Ectodermal cell (in vitro differentiated cells): Measurements from ENCODE around the gene PRSS22.

Experiments used
- H3K27ac ChIP-seq: 2 replicates; pipeline ENCODE4 v1.7.0; 2013; ENCODE audit warnings: mild to moderate bottlenecking, low read depth, low read length; ENCODE audit not compliant: insufficient read depth, poor library complexity, severe bottlenecking
- H3K27me3 ChIP-seq: 2 replicates; pipeline ENCODE4 v1.7.0; 2013; ENCODE audit warnings: mild to moderate bottlenecking, low read length; ENCODE audit not compliant: insufficient read depth, control insufficient read depth, poor library complexity, severe bottlenecking
- H3K36me3 ChIP-seq: one replicate; pipeline ENCODE4 v1.7.0; 2013; ENCODE audit warnings: low read length; ENCODE audit not compliant: control insufficient read depth, insufficient read depth
- H3K4me1 ChIP-seq: one replicate; pipeline ENCODE4 v1.7.0; 2013; ENCODE audit warnings: low read length; ENCODE audit not compliant: control insufficient read depth, insufficient read depth
- H3K4me3 ChIP-seq: 2 replicates; pipeline ENCODE4 v1.7.0; 2013; ENCODE audit warnings: low read depth, low read length, control low read depth; ENCODE audit not compliant: insufficient read depth
- H3K9me3 ChIP-seq: 2 replicates; pipeline ENCODE4 v1.7.0; 2013; ENCODE audit warnings: mild to moderate bottlenecking, low read length, moderate library complexity; ENCODE audit not compliant: control insufficient read depth
- WGBS, 2 experiments: methylation state at CpG; one replicate each; pipeline ENCODE4 v1.1.7; 2013; ENCODE audit warnings: missing lambda C conversion rate in 2 of 2; 5-methylcytosine and 5-hydroxymethylcytosine counted together

Gene PRSS22

GRCh38 chr16:2881783-2882649 is 24.0 kb upstream of the PRSS22 start:
- no peaks in the 10 kb centered on the region for H3K27me3 ChIP-seq
- H3K9me3 ChIP-seq, result no peaks in the 10 kb centered on the region
- peak overlapping the region; percentile 92 for H3K4me3 ChIP-seq
- 21% methylated on average over 52 of the region's 52 CpGs for WGBS, 2 experiments
- no peaks in the 10 kb centered on the region for H3K36me3 ChIP-seq
- H3K4me1 ChIP-seq, result no peaks in the 10 kb centered on the region
- H3K27ac ChIP-seq, result no peak overlapping the region

GRCh38 chr16:2879854-2880508 is 22.0 kb upstream of the PRSS22 start:
- Histone ChIP-seq H3K36me3 (no peaks in the 10 kb centered on the region), H3K9me3 (no peaks in the 10 kb centered on the region), H3K27me3 (peaks cover 3% of the 10 kb centered on the region), H3K27ac (no peak overlapping the region), H3K4me1 (no peaks in the 10 kb centered on the region), H3K4me3 (no peak overlapping the region)
- WGBS, 2 experiments, result 89 to 90% methylated on average over 6 of the region's 6 CpGs

- H3K4me3 ChIP-seq, result no peak overlapping the region
These were observed 17.0 kb upstream of the PRSS22 start for GRCh38 chr16:2874912-2875362.

GRCh38 chr16:2874032-2874911 is 16.3 kb upstream of the PRSS22 start:
- Histone ChIP-seq H3K27me3 (peaks cover 34% of the 10 kb centered on the region), H3K9me3 (no peaks in the 10 kb centered on the region), H3K4me3 (no peak overlapping the region), H3K36me3 (no peaks in the 10 kb centered on the region), H3K27ac (no peak overlapping the region), H3K4me1 (no peaks in the 10 kb centered on the region)
- WGBS, 2 experiments, result 74 to 78% methylated on average over 20 to 21 of the region's 21 CpGs

More at GRCh38 chr16:2874912-2875362, 17.0 kb upstream of the PRSS22 start:
- H3K27ac ChIP-seq, result no peak overlapping the region
- H3K4me1 ChIP-seq, result no peaks in the 10 kb centered on the region
- no peaks in the 10 kb centered on the region for H3K9me3 ChIP-seq
- 18 to 20% methylated on average over 21 to 22 of the region's 25 CpGs for WGBS, 2 experiments
- no peaks in the 10 kb centered on the region for H3K36me3 ChIP-seq
- peaks cover 27% of the 10 kb centered on the region for H3K27me3 ChIP-seq

- Histone ChIP-seq H3K9me3 (no peaks in the 10 kb centered on the region), H3K27ac (no peak overlapping the region), H3K4me3 (no peak overlapping the region), H3K36me3 (no peaks in the 10 kb centered on the region), H3K4me1 (no peaks in the 10 kb centered on the region), H3K27me3 (peaks cover 41% of the 10 kb centered on the region)
- 88 to 91% methylated on average over 6 of the region's 6 CpGs for WGBS, 2 experiments
These were observed 14.0 kb upstream of the PRSS22 start for GRCh38 chr16:2871926-2872325.

- Histone ChIP-seq H3K27ac (no peak overlapping the region), H3K27me3 (peaks cover 68% of the 10 kb centered on the region), H3K4me3 (peak overlapping the region; percentile 54), H3K9me3 (no peaks in the 10 kb centered on the region), H3K36me3 (no peaks in the 10 kb centered on the region), H3K4me1 (no peaks in the 10 kb centered on the region)
- WGBS, 2 experiments, result 2 to 3% methylated on average over 44 to 45 of the region's 45 CpGs
These were observed 10.2 kb upstream of the PRSS22 start for GRCh38 chr16:2867987-2868789.

- H3K4me1 ChIP-seq, result no peaks in the 10 kb centered on the region
- no peaks in the 10 kb centered on the region for H3K9me3 ChIP-seq
- peak overlapping the region; percentile 54 for H3K4me3 ChIP-seq
- peaks cover 68% of the 10 kb centered on the region for H3K27me3 ChIP-seq
- H3K27ac ChIP-seq, result no peak overlapping the region
- WGBS, 2 experiments, result 76% methylated on average over 7 to 8 of the region's 8 CpGs
- no peaks in the 10 kb centered on the region for H3K36me3 ChIP-seq
These were observed 9.7 kb upstream of the PRSS22 start for GRCh38 chr16:2867661-2867986.

- Histone ChIP-seq H3K4me1 (no peaks in the 10 kb centered on the region), H3K27me3 (peaks cover 61% of the 10 kb centered on the region), H3K9me3 (no peaks in the 10 kb centered on the region), H3K27ac (no peak overlapping the region), H3K36me3 (no peaks in the 10 kb centered on the region), H3K4me3 (no peak overlapping the region)
- 61% methylated on average over 3 of the region's 4 CpGs for WGBS, 2 experiments
These were observed 8.5 kb upstream of the PRSS22 start for GRCh38 chr16:2866431-2866830.

- 79 to 87% methylated on average over 4 of the region's 4 CpGs for WGBS, 2 experiments
- H3K4me3 ChIP-seq, result no peak overlapping the region
- H3K27me3 ChIP-seq, result peaks cover 54% of the 10 kb centered on the region
- H3K4me1 ChIP-seq, result no peaks in the 10 kb centered on the region
- H3K9me3 ChIP-seq, result no peaks in the 10 kb centered on the region
- no peak overlapping the region for H3K27ac ChIP-seq
- no peaks in the 10 kb centered on the region for H3K36me3 ChIP-seq
These were observed 7.7 kb upstream of the PRSS22 start for GRCh38 chr16:2865651-2866050.
